Fibroblast of the aortic adventitia (primary cell): ENCODE results near the gene KICS2. TPM values are rescaled to one million over a fixed set of nuclear protein-coding genes. Genes with fewer than 3 reads are reported as not detected.
"Not testable (repeated sequence)": the region's sequence is repeated elsewhere in the genome, so short reads cannot be mapped to it uniquely, and the experiment has no call there.

Source experiments
- DNase-seq: peaks from one replicate; pipeline ENCODE4 v3.0.0-alpha.2; 2010; ENCODE audit warnings: low read depth
- H3K4me3 ChIP-seq: 2 replicates; pipeline ENCODE4 v1.5.1; 2011; ENCODE audit warnings: low read depth, mild to moderate bottlenecking, control low read depth, low read length, moderate library complexity
- total RNA-seq: library from RNA; depleted of rRNA; stranded (reverse); fragments of >200 nt; gene quantifications from 2 replicates; pipeline ENCODE4 v1.2.3, GENCODE V29; 2012; ENCODE audit warnings: low replicate concordance
- TF ChIP-seq, protein P1 (sequence below): IDR thresholded peaks from 2 replicates; pipeline ENCODE4 v1.5.1; 2011; ENCODE audit warnings: mild to moderate bottlenecking, low read length, control low read depth, inconsistent platforms; ENCODE audit not compliant: insufficient read depth

Gene KICS2
- total RNA-seq, 1 donor = 9.0 TPM

DNA sequence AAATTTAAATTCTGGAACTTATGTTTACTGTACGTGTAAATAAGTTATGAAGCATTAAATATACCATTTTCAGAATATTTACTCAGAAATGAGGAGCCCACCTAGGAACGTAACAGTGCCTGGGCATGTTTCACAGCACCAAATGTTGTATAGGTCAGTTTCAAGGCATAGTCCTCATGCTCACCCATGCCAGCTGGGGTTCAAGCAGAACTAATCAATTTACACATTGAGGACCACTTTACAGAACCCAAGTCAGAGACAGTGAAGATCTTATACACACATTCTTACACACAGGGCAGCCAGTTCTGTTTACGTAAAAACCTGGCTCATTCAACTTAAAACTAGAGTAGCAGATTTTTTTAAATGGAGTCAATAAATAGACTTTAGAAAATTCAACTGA is 2.0 kb downstream of the KICS2 start:
- no peak for DNase-seq
- TF ChIP-seq, protein P1, sequence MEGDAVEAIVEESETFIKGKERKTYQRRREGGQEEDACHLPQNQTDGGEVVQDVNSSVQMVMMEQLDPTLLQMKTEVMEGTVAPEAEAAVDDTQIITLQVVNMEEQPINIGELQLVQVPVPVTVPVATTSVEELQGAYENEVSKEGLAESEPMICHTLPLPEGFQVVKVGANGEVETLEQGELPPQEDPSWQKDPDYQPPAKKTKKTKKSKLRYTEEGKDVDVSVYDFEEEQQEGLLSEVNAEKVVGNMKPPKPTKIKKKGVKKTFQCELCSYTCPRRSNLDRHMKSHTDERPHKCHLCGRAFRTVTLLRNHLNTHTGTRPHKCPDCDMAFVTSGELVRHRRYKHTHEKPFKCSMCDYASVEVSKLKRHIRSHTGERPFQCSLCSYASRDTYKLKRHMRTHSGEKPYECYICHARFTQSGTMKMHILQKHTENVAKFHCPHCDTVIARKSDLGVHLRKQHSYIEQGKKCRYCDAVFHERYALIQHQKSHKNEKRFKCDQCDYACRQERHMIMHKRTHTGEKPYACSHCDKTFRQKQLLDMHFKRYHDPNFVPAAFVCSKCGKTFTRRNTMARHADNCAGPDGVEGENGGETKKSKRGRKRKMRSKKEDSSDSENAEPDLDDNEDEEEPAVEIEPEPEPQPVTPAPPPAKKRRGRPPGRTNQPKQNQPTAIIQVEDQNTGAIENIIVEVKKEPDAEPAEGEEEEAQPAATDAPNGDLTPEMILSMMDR = no peak
- H3K4me3 ChIP-seq = no peak overlapping the region

DNA sequence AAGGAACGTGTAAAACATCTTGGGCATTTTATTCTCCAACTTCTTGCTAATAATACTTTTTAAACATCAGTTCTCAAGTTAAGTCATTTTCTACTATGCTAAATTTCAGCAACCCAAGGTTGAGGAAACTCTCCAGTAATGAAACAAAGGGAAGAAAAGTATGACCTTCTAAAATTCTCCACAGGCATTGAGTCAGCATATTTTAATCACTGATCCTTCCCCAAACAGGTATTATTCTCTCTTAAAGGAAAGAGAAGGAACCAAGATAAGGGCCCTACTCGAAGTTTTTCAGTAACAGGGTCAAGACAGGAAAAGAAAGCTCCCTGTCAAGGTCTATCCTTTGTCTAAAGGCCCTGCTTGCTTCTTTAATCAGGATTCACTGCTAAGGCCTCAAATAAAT is 3.0 kb downstream of the KICS2 start:
- no peak for DNase-seq
- no peak overlapping the region for H3K4me3 ChIP-seq
- TF ChIP-seq, protein P1 = no peak

DNA sequence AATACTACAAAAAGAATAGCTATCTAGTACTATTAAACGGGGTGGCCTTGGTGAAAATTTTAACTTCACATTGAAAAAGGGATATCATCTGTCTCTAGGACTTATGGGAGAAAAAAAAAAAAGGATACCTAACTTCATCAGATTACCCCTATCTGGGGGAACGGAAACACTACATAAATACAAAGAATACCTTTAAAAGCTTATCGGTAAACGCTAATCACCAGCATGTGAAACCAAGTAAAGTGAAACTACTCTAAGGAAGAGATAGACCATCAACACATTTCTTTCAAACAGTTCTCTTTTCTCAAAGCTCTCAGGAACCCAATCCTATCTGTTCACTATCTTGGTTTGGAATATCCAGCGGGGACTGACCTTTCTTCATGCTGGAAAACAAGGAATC is 3.5 kb downstream of the KICS2 start:
- H3K4me3 ChIP-seq = no peak overlapping the region

DNA sequence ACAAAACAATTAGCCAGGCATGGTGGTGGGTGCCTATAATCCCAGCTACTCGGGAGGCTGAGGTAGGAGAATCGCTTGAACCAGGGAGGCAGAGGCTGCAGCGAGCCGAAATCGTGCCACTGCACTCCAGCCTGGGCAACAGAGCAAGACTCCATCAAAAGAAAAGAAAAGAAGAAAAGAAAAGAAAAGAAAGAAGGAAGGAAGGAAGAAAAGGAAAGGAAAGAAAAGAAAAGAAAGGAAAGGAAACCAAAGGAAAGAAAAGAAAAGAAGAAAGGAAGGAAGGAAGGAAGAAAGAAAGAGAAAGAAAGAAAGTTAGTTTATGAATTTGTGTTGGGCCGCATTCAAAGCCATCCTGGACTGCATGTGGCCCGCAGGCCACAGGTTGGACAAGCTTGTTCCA is 4.5 kb downstream of the KICS2 start:
- DNase-seq, H3K4me3 ChIP-seq: not testable (repeated sequence)

More for the DNA sequence above, 3.5 kb downstream of the KICS2 start:
- DNase-seq = no peak
- TF ChIP-seq, protein P1 = no peak

- DNase-seq = no peak
- TF ChIP-seq, protein P1 = no peak
- H3K4me3 ChIP-seq = no peak overlapping the region
Observed at GRCh38 chr12:64216239-64216638, 5.9 kb downstream of the KICS2 start.

DNA sequence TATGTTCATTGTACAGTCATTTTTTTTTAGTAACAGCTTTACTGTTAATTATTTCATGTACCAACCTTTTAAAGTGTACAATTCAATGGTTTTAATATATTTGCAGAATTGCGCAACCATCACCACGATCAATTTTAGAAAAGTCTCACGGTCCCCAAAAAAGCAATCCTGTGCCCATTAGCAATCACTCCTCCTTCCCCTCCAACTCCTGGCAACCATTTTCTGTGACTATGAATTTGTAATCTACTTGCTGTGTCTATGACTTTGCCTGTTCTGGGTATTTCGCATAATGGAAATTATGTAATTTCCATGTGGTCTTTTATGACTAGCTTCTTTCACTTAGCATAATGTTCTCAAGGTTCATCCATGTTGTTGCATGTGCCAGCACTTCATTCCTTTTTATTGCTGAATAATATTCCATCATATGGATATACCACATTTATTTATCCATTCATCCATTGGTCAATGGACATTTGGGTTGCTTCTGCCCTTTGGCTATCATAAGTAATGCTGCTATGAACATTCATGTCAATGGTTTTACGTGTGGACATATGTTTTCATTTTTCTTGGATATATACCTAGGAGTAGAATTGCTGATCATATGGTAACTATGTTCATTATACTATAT is 9.9 kb downstream of the KICS2 start:
- TF ChIP-seq, protein P1 = no peak
- no peak overlapping the region for H3K4me3 ChIP-seq
- no peak for DNase-seq

DNA sequence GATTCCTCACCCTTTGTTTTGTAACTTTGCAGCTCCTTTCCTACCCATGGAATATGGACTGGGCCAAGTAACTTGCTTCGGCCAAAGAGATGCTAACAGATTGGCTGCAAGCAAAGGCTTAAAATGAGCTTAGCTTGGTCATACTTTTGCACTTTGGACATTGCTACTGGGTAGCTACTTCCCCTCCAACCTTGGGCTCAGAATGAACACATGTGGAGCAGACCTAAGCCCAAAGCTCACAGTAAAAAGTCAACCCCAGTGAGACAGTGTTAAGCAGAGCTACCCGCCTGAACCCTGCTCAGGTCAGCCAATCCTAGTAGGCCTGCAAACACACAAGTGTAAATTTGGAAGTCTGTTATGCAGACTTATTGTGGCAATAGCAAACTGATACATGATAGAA is 14.6 kb downstream of the KICS2 start:
- TF ChIP-seq, protein P1 = no peak
- H3K4me3 ChIP-seq = no peak overlapping the region
- no peak for DNase-seq
